ENCODE measurements around the gene SETD1B.

SETD1B gene

DNA sequence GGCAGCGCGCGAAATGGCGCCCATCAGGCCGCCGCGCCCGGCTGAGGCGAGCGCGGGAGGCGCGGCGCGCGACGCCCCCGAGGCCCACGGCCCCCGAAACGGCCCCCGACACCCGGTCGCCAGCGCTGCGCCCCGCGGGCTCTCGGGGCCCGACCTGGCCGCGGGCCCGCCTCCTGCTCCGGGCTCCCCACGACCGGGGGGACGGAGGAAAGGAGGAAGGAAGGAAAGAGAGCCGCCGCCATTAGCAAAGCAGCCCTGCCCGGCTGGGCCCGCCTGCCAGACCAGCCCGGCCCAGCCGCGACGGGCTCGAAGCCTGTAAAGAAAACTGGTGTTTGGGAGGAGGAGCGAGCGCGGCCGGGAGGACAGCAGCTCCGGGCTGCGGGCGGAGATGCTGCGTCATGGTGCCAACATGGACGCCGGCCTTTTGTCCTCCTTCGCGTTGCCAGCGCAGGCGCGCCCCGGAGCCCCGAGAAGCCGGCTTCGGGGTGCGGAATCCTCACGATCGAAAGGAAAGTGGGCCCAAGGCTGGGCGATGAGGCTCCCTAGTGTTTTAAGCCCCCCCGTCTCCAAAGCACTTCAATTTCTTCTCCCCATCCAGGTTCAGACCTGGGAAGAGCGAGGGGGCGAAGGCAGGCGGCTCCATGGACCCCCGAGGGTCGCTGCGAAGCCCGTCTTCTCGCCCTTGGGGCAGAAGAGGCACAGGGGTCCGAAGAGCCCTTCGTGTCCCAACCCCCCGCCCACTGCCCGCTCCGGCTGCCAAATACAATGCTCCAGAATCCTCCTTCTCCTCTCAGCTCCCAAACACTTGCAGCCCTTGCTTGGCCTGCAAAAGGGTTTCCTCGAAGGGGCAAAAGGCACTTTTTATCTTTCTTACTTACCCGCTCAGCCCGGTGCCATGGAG is 2.9 kb upstream of the SETD1B start:
- TF ChIP-seq, protein P1, sequence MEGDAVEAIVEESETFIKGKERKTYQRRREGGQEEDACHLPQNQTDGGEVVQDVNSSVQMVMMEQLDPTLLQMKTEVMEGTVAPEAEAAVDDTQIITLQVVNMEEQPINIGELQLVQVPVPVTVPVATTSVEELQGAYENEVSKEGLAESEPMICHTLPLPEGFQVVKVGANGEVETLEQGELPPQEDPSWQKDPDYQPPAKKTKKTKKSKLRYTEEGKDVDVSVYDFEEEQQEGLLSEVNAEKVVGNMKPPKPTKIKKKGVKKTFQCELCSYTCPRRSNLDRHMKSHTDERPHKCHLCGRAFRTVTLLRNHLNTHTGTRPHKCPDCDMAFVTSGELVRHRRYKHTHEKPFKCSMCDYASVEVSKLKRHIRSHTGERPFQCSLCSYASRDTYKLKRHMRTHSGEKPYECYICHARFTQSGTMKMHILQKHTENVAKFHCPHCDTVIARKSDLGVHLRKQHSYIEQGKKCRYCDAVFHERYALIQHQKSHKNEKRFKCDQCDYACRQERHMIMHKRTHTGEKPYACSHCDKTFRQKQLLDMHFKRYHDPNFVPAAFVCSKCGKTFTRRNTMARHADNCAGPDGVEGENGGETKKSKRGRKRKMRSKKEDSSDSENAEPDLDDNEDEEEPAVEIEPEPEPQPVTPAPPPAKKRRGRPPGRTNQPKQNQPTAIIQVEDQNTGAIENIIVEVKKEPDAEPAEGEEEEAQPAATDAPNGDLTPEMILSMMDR (IDR thresholded peaks at IDR 0.05; ENCODE audit: insufficient read depth, low read length, poor library complexity, severe bottlenecking) = no peak
- no peaks in the 10 kb centered on the region for H3K27me3 ChIP-seq (replicated peaks; ENCODE audit: control insufficient read depth, insufficient read depth, low read length)
- peak overlapping the region; percentile 82 for H3K4me3 ChIP-seq (replicated peaks; ENCODE audit: low read depth, low read length)
- DNase-seq (ENCODE audit: extremely low read depth, insufficient read length) = peak; percentile 74
- H3K36me3 ChIP-seq (ENCODE audit: control insufficient read depth, insufficient read depth, low read length) = peaks cover 22% of the 10 kb centered on the region

- DNase-seq (ENCODE audit: extremely low read depth, insufficient read length) = no peak
- peaks cover 19% of the 10 kb centered on the region for H3K36me3 ChIP-seq (ENCODE audit: control insufficient read depth, insufficient read depth, low read length)
- no peaks in the 10 kb centered on the region for H3K27me3 ChIP-seq (replicated peaks; ENCODE audit: control insufficient read depth, insufficient read depth, low read length)
- TF ChIP-seq, protein P1 (IDR thresholded peaks at IDR 0.05; ENCODE audit: insufficient read depth, low read length, poor library complexity, severe bottlenecking) = no peak
- H3K4me3 ChIP-seq (replicated peaks; ENCODE audit: low read depth, low read length) = peak overlapping the region; percentile 82
These were observed 2.0 kb upstream of the SETD1B start for GRCh38 chr12:121801595-121802484.

GRCh38 chr12:121802485-121802842 is 1.3 kb upstream of the SETD1B start:
- Histone ChIP-seq H3K36me3 (ENCODE audit: control insufficient read depth, insufficient read depth, low read length) (peaks cover 15% of the 10 kb centered on the region), H3K27me3 (replicated peaks; ENCODE audit: control insufficient read depth, insufficient read depth, low read length) (no peaks in the 10 kb centered on the region), H3K4me3 (replicated peaks; ENCODE audit: low read depth, low read length) (peak overlapping the region; percentile 82)
- TF ChIP-seq, protein P1 (IDR thresholded peaks at IDR 0.05; ENCODE audit: insufficient read depth, low read length, poor library complexity, severe bottlenecking) = no peak
- no peak for DNase-seq (ENCODE audit: extremely low read depth, insufficient read length)

GRCh38 chr12:121802843-121803698 is 738 bp upstream of the SETD1B start:
- Histone ChIP-seq H3K4me3 (replicated peaks; ENCODE audit: low read depth, low read length) (peak overlapping the region; percentile 82), H3K27me3 (replicated peaks; ENCODE audit: control insufficient read depth, insufficient read depth, low read length) (no peaks in the 10 kb centered on the region), H3K36me3 (ENCODE audit: control insufficient read depth, insufficient read depth, low read length) (peaks cover 12% of the 10 kb centered on the region)
- peak; percentile 97 for DNase-seq (ENCODE audit: extremely low read depth, insufficient read length)
- TF ChIP-seq, protein P1 (IDR thresholded peaks at IDR 0.05; ENCODE audit: insufficient read depth, low read length, poor library complexity, severe bottlenecking) = no peak

DNA sequence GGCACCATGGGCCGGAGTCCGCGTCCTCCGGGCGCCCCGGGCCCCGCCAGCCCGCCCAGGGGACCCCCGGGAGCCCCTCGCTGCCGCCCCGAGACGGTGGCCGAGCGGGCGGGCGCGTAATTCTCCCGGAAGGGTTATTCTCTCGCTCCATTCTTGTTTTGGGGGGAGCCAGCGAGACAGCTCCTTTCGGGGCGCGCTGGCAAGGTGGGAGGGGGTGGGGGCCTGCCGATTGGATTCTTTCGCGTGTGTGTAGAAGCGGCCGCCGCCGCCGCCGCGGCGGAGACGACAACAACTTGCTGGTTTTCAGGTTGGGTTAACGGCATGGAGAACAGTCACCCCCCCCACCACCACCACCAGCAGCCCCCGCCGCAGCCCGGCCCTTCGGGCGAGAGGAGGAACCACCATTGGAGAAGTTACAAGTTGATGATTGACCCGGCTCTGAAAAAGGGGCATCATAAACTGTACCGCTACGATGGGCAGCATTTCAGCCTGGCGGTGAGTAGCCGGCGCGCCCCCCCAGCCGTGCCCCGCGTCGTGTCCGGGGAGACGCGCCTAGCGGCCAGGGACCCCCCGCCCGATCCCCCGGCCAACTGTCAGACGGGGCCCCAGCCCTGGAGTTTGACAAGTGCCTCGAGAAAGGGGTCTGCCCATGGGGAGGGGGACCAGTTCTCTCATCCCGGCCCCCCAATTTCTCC is 755 bp downstream of the SETD1B start:
- no peaks in the 10 kb centered on the region for H3K27me3 ChIP-seq (replicated peaks; ENCODE audit: control insufficient read depth, insufficient read depth, low read length)
- H3K4me3 ChIP-seq (replicated peaks; ENCODE audit: low read depth, low read length) = peak overlapping the region; percentile 82
- peaks cover 14% of the 10 kb centered on the region for H3K36me3 ChIP-seq (ENCODE audit: control insufficient read depth, insufficient read depth, low read length)
- DNase-seq (ENCODE audit: extremely low read depth, insufficient read length) = peak; percentile 76
- TF ChIP-seq, protein P1 (IDR thresholded peaks at IDR 0.05; ENCODE audit: insufficient read depth, low read length, poor library complexity, severe bottlenecking) = no peak
